ENCODE data around the gene PPP1R15A.

The PPP1R15A gene

GRCh38 chr19:48925240-48925843, 53.1 kb downstream of the PPP1R15A start:
- H3K4me3 ChIP-seq (ENCODE audit: control insufficient read depth, low read depth, low read length), result no peak overlapping the region
- TF ChIP-seq CTCF (conservative IDR thresholded peaks at IDR 0.05; ENCODE audit: control insufficient read depth, insufficient read depth, low read depth, low read length), result no peak
- DNase-seq (ENCODE audit: low read depth), result peak; percentile 94

Data from fibroblast of mammary gland (primary cell).